Muscle layer of colon (tissue), 2 donors: ENCODE results near the gene OPCML.

ENCODE experiments used
- H3K27ac ChIP-seq: one replicate; pipeline ENCODE4 v1.7.0; 2013; ENCODE audit warnings: low read depth, mild to moderate bottlenecking, low read length, moderate library complexity
- H3K27me3 ChIP-seq, 2 donors: one replicate each; pipeline ENCODE4 v1.7.0; 2013; ENCODE audit warnings: low read length in 2 of 2, mild to moderate bottlenecking in 2 of 2; ENCODE audit not compliant: insufficient read depth in 2 of 2, control insufficient read depth in 1 of 2
- H3K36me3 ChIP-seq: one replicate; pipeline ENCODE4 v1.7.0; 2013; ENCODE audit warnings: mild to moderate bottlenecking, low read length; ENCODE audit not compliant: insufficient read depth
- H3K4me1 ChIP-seq: one replicate; pipeline ENCODE4 v1.7.0; 2013; ENCODE audit warnings: mild to moderate bottlenecking, low read length; ENCODE audit not compliant: insufficient read depth
- H3K4me3 ChIP-seq, 2 donors: one replicate each; pipeline ENCODE4 v1.7.0; 2013; ENCODE audit warnings: low read length in 2 of 2, low read depth in 1 of 2, mild to moderate bottlenecking in 1 of 2, moderate library complexity in 1 of 2
- H3K9ac ChIP-seq: one replicate; pipeline ENCODE4 v1.7.0; 2013; ENCODE audit warnings: low read length
- H3K9me3 ChIP-seq: one replicate; pipeline ENCODE4 v1.7.0; 2013; ENCODE audit warnings: mild to moderate bottlenecking, low read length
- donor health status: abdominal sarcoma.
- donor health status: Adenocarcinoma of cecum.

The OPCML gene

DNA sequence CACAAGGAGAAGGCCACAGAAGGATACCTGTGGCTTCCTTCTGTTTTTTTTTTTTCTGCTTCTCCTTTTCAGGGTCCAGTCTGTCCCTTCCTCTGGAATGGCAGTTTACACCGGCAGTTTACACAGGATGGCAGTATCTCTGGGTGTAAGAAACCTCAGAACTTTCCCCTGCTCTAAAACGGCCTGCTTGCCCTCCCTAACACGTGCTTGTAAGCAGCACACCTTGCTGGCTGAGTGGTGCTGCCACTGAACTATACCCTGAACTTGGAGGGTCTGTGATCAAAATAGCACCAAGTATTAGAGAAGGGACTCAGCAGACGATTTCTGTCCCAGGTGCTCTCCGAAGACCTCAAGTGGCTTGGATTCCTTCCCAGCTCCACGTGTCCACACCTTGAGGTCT is 904 bp upstream of the OPCML start:
- H3K9ac ChIP-seq: no peak overlapping the region
- H3K27me3 ChIP-seq: peaks cover 25 to 27% of the 10 kb centered on the region in 2 donors
- H3K4me3 ChIP-seq: no peak overlapping the region
- H3K27ac ChIP-seq: no peak overlapping the region
- no peaks in the 10 kb centered on the region for H3K9me3 ChIP-seq
- H3K4me1 ChIP-seq: no peaks in the 10 kb centered on the region
- H3K36me3 ChIP-seq: no peaks in the 10 kb centered on the region

GRCh38 chr11:133531458-133531857 is 843 bp downstream of the OPCML start:
- Histone ChIP-seq H3K27ac (no peak overlapping the region), H3K9ac (no peak overlapping the region), H3K36me3 (no peaks in the 10 kb centered on the region), H3K4me3 (no peak overlapping the region), H3K9me3 (no peaks in the 10 kb centered on the region), H3K4me1 (no peaks in the 10 kb centered on the region), H3K27me3 (peaks cover 25 to 27% of the 10 kb centered on the region in 2 donors)

DNA sequence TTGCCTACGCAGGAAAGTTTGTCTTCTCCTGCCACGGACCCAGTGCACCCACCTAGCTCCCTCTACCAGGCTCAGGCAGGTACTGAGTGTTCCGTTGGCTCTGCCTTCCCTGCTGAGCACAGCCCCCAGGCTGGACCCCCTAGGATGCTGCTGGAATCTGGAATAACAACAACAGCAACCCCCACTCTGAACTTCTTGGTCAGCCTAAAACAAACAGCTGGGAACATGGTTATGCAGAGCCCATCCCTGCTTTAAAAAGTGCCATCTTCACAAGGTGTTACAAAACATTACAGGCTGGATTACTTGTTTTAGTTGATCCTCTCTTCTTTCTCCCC is 1.8 kb downstream of the OPCML start:
- no peaks in the 10 kb centered on the region for H3K36me3 ChIP-seq
- H3K4me3 ChIP-seq: no peak overlapping the region
- H3K27me3 ChIP-seq: peaks cover 25 to 27% of the 10 kb centered on the region in 2 donors
- no peak overlapping the region for H3K27ac ChIP-seq
- H3K4me1 ChIP-seq: no peaks in the 10 kb centered on the region
- no peak overlapping the region for H3K9ac ChIP-seq
- H3K9me3 ChIP-seq: no peaks in the 10 kb centered on the region

DNA sequence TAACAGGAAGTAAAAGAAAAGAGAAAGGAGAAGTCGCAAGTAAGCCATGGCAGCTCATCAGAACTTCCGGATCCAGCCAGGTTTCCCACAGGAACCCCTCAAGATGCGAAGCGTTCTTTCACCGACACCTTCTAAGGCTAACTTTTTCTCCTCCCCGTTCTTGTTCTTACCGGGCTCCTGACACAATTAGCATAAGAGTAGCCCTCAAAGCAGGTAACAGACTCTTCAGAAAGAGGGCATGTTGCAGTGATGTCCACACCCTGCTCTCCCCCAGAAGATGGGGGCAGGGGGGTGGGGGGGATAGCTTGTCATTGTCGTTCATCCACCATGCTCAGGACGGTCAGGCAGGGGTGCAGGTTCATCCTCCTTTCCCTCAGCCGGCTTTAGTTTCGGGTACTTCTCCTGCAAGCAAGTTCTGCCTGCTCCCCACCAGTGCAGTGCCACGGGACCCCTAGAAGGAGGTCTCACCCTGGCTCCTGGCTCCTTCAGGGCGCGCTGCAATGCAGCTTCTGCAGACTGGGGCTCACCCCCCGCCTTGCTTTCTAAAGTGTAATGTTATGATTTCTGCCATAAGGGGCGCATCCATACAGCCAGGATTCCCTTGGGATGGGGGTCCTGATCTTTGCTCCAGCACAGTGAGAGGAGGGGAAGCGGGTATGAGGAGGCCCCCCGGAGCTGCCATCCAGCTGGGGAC is 2.3 kb downstream of the OPCML start:
- no peak overlapping the region for H3K27ac ChIP-seq
- no peak overlapping the region for H3K4me3 ChIP-seq
- peaks cover 25 to 27% of the 10 kb centered on the region in 2 donors for H3K27me3 ChIP-seq
- no peak overlapping the region for H3K9ac ChIP-seq
- no peaks in the 10 kb centered on the region for H3K9me3 ChIP-seq
- no peaks in the 10 kb centered on the region for H3K4me1 ChIP-seq
- no peaks in the 10 kb centered on the region for H3K36me3 ChIP-seq

- peaks cover 21 to 26% of the 10 kb centered on the region in 2 donors for H3K27me3 ChIP-seq
- no peaks in the 10 kb centered on the region for H3K9me3 ChIP-seq
Observed at GRCh38 chr11:133526790-133527189, 5.5 kb downstream of the OPCML start.

DNA sequence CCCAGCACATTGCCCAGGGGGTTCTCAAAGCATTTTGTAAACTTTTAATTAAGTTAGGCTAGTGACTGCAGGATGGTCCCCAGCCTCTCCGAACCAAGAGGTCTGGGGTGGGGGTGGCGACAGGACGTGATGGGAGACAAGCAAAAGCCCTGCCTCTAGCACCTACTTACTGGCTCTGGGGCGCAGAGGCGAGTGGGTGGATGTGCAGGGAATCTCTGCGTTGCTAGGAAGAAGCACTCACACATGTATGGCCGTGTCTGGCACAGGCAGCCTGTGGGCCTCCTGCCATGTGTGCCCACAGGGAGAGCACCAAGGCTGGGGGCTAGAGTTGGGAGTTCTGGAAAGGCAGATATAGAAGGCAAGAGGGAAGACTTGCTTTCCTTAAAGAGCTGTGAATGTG is 6.3 kb downstream of the OPCML start:
- Histone ChIP-seq H3K27ac (no peak overlapping the region), H3K4me1 (no peaks in the 10 kb centered on the region), H3K9ac (no peak overlapping the region), H3K4me3 (no peak overlapping the region), H3K36me3 (no peaks in the 10 kb centered on the region), H3K27me3 (peaks cover 16 to 18% of the 10 kb centered on the region in 2 donors), H3K9me3 (no peaks in the 10 kb centered on the region)

More at GRCh38 chr11:133526790-133527189, 5.5 kb downstream of the OPCML start:
- H3K9ac ChIP-seq: no peak overlapping the region
- no peaks in the 10 kb centered on the region for H3K4me1 ChIP-seq
- H3K4me3 ChIP-seq: no peak overlapping the region
- H3K27ac ChIP-seq: no peak overlapping the region
- H3K36me3 ChIP-seq: no peaks in the 10 kb centered on the region

DNA sequence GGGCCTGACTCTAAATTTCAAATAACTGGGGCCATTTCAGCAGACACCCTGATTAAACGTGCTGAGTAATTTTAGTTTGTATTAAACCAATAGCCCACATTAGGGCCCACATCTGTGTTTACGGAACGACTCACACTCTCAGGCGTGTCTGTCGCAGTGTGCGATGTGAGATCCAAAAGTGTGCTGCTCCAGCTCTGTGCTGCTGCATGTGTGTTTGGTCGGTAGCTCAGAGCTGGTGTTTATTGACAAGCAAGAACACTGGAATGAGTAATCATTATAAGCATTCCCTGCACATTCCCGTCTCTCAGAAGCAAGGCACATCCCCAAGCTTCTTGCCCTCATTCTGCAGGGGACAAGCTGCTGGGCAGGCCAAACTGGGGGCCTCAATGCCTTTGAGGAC is 7.8 kb downstream of the OPCML start:
- H3K9me3 ChIP-seq: no peaks in the 10 kb centered on the region
- H3K9ac ChIP-seq: no peak overlapping the region
- no peaks in the 10 kb centered on the region for H3K4me1 ChIP-seq
- H3K27me3 ChIP-seq: peaks cover 4 to 9% of the 10 kb centered on the region in 2 donors
- H3K36me3 ChIP-seq: no peaks in the 10 kb centered on the region
- H3K27ac ChIP-seq: no peak overlapping the region
- H3K4me3 ChIP-seq: no peak overlapping the region

DNA sequence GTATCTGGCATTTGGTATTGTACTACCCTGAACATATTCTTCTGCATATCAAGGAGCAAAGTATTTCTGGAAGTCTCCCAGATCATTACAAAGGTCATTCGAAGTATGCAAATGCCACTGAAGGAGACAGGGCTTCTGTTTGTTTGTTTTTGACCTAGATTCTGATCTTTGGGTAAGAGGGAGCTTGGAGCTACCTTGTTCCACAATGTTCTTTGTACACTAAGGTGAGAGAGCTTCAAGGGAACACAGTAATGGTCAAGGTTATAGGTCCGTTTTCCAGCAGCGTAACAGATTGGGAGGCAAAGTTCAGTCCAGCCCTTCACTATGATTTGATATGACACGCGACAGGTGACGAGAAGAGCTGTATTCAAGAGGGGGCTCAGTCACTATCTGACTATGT is 10.0 kb downstream of the OPCML start:
- Histone ChIP-seq H3K4me3 (no peak overlapping the region), H3K27me3 (no peaks in the 10 kb centered on the region), H3K36me3 (no peaks in the 10 kb centered on the region), H3K9ac (no peak overlapping the region), H3K27ac (no peak overlapping the region), H3K4me1 (no peaks in the 10 kb centered on the region), H3K9me3 (no peaks in the 10 kb centered on the region)

DNA sequence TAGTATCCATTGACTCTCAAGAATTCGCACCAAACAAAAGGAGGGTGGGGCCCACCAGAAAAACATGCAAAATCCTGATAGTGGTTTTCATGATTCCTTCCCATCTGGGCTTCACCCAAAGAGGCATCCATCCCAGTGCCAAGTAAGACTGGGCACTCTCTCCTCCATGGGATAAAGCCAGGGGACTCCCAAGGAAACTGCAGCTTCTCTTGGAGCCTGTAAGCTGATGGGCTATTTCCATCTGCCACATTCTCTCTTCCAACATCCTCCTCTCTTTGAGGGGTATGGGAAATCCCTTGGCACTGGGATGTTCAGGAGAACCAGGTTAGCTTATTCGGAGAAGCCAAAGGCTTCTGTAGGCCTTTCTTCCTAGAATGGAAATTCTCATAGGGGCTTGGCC is 10.8 kb downstream of the OPCML start:
- Histone ChIP-seq H3K4me3 (no peak overlapping the region), H3K36me3 (no peaks in the 10 kb centered on the region), H3K9ac (no peak overlapping the region), H3K27ac (no peak overlapping the region), H3K9me3 (no peaks in the 10 kb centered on the region), H3K27me3 (no peaks in the 10 kb centered on the region), H3K4me1 (no peaks in the 10 kb centered on the region)

- Histone ChIP-seq H3K9ac (no peak overlapping the region), H3K4me1 (no peaks in the 10 kb centered on the region), H3K27ac (no peak overlapping the region), H3K36me3 (no peaks in the 10 kb centered on the region), H3K9me3 (no peaks in the 10 kb centered on the region), H3K4me3 (no peak overlapping the region), H3K27me3 (no peaks in the 10 kb centered on the region)
Observed at GRCh38 chr11:133520707-133521106, 11.6 kb downstream of the OPCML start.

DNA sequence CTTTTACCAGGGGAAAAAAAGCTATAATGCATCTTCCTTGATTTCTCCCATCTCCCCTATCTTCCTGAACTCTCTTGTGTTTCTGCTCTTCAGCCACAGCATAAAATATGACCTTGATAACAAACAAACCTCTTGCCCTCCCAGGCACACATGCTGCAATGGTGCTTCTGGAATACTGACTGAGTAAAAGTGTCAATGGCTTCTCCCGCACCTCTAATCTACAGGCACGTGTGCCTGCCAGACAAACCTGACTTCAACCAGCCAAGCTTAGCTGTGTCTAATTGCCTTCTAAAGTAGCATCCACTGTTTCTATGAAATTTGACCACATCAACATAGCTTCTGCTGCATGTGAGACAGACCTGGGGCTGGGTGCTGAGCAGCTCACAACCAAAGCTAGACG is 12.7 kb downstream of the OPCML start:
- Histone ChIP-seq H3K9ac (no peak overlapping the region), H3K4me3 (no peak overlapping the region), H3K4me1 (no peaks in the 10 kb centered on the region), H3K36me3 (no peaks in the 10 kb centered on the region), H3K27me3 (no peaks in the 10 kb centered on the region), H3K9me3 (no peaks in the 10 kb centered on the region), H3K27ac (no peak overlapping the region)

DNA sequence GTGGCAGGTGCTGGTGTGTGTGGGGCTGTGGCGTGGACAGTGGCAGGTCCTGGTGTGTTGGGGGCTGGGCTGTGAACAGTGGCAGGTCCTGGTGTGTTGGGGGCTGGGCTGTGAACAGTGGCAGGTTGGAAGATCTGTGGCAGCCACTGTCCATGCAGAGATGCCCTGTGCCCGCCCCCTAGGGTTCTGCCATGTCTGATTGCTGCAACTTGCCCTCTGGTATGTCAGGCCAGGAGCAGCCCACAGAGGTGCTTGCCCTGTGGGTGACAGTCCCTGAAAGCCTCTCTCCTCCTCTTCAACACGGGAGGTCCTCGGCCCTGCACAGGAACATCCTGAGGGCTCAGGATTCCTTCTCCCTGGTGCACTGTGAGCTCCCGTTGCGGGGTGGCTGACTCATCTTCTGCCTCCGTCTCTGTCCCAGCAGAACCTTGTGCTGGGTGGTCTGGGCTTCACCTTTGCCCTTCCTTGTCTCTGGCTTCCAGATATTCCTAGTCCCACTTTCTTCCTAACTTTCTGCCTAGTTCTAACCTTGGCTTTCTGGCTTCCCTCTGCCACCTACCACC is 13.5 kb downstream of the OPCML start:
- H3K27ac ChIP-seq: no peak overlapping the region
- H3K9me3 ChIP-seq: no peaks in the 10 kb centered on the region
- H3K27me3 ChIP-seq: no peaks in the 10 kb centered on the region
- no peak overlapping the region for H3K4me3 ChIP-seq
- H3K4me1 ChIP-seq: no peaks in the 10 kb centered on the region
- H3K36me3 ChIP-seq: no peaks in the 10 kb centered on the region
- H3K9ac ChIP-seq: no peak overlapping the region
